ENCODE results near the gene TAF1.
"Not testable (repeated sequence)": the region's sequence is repeated elsewhere in the genome, so short reads cannot be mapped to it uniquely, and the experiment has no call there.

Gene TAF1, protein sequence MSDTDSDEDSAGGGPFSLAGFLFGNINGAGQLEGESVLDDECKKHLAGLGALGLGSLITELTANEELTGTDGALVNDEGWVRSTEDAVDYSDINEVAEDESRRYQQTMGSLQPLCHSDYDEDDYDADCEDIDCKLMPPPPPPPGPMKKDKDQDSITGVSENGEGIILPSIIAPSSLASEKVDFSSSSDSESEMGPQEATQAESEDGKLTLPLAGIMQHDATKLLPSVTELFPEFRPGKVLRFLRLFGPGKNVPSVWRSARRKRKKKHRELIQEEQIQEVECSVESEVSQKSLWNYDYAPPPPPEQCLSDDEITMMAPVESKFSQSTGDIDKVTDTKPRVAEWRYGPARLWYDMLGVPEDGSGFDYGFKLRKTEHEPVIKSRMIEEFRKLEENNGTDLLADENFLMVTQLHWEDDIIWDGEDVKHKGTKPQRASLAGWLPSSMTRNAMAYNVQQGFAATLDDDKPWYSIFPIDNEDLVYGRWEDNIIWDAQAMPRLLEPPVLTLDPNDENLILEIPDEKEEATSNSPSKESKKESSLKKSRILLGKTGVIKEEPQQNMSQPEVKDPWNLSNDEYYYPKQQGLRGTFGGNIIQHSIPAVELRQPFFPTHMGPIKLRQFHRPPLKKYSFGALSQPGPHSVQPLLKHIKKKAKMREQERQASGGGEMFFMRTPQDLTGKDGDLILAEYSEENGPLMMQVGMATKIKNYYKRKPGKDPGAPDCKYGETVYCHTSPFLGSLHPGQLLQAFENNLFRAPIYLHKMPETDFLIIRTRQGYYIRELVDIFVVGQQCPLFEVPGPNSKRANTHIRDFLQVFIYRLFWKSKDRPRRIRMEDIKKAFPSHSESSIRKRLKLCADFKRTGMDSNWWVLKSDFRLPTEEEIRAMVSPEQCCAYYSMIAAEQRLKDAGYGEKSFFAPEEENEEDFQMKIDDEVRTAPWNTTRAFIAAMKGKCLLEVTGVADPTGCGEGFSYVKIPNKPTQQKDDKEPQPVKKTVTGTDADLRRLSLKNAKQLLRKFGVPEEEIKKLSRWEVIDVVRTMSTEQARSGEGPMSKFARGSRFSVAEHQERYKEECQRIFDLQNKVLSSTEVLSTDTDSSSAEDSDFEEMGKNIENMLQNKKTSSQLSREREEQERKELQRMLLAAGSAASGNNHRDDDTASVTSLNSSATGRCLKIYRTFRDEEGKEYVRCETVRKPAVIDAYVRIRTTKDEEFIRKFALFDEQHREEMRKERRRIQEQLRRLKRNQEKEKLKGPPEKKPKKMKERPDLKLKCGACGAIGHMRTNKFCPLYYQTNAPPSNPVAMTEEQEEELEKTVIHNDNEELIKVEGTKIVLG (N-terminal part only)

GRCh38 chrX:71365875-71366673 lies at the start of gene TAF1:
Gene TAF1, plus strand, starts transcription at chrX:71366357. Its CDS starts 18 bp downstream, at chrX:71366375.
- peak; percentile 80 for DNase-seq (ENCODE audit: low read depth)

- DNase-seq (ENCODE audit: low read depth): not testable (repeated sequence)
Measured at GRCh38 chrX:71316959-71317358, 49.2 kb upstream of the TAF1 start.

DNA sequence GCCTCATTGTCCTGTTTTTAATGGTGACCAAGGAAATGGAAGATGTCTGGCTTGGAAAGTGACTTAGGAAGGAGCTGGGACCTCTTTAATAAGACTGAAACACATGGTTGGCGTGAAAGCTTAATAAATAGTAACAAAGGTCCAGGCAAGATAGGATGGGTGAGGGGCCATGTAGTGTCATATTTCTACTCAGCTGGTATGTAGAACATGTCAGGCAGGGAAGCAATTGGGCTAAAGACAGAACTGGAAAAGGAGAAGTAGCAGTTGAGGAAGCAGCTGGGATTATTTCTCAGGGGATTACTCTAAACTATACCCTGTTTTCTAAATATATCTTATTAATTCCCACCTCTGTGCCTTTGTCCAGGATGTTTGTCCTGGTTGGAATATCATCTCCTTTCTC lies 46.0 kb upstream of the TAF1 start:
- DNase-seq (ENCODE audit: low read depth): no peak

DNA sequence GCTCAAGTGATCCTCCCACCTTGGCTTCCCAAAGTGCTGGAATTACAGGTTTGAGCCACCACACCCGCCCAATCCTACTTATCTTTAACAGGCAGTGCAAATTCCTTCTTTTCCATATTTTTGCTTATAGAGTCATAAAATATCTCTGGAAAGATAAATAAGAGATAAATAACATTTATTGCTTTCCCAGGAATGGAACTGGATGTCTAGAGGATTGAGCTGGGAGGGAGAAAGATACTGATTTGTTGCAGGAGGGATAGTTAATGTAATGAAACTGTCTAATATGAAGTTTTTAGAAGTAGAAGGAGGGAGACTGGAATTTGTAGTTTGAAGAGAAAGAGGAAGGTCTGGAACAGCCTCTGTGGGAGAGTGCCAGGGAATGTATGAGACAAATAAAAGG lies 44.4 kb upstream of the TAF1 start:
- DNase-seq (ENCODE audit: low read depth): no peak

DNA sequence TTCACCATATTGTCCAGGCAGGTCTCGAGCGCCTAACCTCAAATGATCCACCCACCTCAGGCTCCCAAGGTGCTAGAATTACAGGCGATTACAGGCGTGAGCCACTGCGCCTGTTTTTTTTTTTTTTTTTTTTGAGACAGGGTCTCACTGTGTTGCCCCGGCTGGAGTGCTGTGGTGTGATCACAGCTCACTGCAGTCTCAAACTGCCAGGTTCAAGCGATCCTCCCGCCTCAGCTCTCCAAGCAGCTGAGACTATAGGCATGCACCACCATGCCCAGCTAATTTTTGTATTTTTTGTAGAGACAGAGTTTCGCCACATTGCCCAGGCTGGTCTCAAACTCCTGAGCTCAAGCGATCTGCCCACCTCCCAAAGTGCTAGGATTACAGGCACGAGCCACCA lies 41.7 kb upstream of the TAF1 start:
- not testable (repeated sequence) for DNase-seq (ENCODE audit: low read depth)

- no peak for DNase-seq (ENCODE audit: low read depth)
Measured at GRCh38 chrX:71326394-71326793, 39.8 kb upstream of the TAF1 start.

DNA sequence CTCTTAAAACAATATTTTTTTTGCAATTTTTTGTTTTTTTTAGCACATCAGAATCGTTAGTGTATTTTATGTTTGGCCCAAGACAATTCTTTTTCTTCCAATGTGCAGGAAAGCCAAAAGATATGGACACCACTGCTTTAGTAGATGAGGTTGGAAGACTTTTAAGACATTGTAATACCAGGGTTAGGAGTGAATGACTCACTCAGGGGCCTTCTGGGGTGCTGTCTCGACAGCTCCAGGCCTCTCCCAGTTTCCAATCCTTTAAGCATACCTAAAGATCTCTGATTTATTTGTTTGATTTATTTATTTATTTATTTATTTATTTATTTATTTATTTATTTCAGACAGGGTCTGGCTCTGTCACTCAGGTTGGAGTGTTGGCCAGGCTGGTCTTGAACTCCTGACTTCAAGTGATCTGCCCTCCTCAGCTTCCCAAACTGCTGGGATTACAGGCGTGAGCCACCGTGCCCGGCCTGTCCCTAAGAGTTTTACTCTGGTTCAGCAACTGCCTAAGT lies 16.9 kb upstream of the TAF1 start:
- DNase-seq (ENCODE audit: low read depth): not testable (repeated sequence)

GRCh38 chrX:71349867-71350266 lies 16.3 kb upstream of the TAF1 start:
- DNase-seq (ENCODE audit: low read depth): not testable (repeated sequence)

DNA sequence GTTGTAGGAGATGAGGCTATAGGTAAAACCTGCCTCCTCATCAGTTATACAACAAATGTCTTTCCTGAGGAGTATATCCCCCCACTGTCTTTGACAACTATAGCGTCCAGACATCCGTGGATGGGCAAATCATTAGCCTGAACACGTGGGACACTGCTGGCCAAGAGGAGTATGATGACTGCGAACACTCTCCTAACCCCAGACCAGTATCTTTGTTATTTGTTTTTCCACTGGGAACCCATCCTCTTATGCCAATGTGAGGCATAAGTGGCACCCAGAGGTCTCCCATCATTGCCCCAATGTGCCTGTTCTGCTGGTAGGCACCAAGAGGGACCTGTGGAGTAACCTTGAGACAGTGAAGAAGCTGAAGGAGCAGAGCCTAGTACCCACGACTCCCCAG lies 13.7 kb upstream of the TAF1 start:
- DNase-seq (ENCODE audit: low read depth): not testable (repeated sequence)

- DNase-seq (ENCODE audit: low read depth): no peak
Measured at GRCh38 chrX:71364221-71364620, 1.9 kb upstream of the TAF1 start.

- DNase-seq (ENCODE audit: low read depth): no peak
Measured at GRCh38 chrX:71365356-71365874, 742 bp upstream of the TAF1 start.

GRCh38 chrX:71366674-71367256 lies 608 bp downstream of the TAF1 start:
- DNase-seq (ENCODE audit: low read depth): peak; percentile 25

GRCh38 chrX:71367396-71367795 lies 1.2 kb downstream of the TAF1 start:
- DNase-seq (ENCODE audit: low read depth): no peak

GRCh38 chrX:71372388-71372787 lies 6.2 kb downstream of the TAF1 start:
- DNase-seq (ENCODE audit: low read depth): no peak

DNA sequence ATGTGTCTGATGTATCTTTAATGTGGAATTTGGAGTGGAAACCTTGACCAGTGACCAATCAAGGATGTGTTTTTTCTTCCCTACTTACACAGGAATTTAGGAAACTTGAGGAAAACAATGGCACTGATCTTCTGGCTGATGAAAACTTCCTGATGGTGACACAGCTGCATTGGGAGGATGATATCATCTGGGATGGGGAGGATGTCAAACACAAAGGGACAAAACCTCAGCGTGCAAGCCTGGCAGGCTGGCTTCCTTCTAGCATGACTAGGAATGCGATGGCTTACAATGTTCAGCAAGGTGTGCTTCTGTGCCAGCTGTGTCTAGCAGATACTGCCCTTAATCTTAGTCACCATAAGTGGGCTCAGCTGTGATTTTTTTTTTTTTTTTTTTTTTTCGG lies 12.6 kb downstream of the TAF1 start:
- DNase-seq (ENCODE audit: low read depth): no peak

- not testable (repeated sequence) for DNase-seq (ENCODE audit: low read depth)
Measured at GRCh38 chrX:71391725-71392124, 25.6 kb downstream of the TAF1 start.

- no peak for DNase-seq (ENCODE audit: low read depth)
Measured at GRCh38 chrX:71393919-71394318, 27.8 kb downstream of the TAF1 start.

DNA sequence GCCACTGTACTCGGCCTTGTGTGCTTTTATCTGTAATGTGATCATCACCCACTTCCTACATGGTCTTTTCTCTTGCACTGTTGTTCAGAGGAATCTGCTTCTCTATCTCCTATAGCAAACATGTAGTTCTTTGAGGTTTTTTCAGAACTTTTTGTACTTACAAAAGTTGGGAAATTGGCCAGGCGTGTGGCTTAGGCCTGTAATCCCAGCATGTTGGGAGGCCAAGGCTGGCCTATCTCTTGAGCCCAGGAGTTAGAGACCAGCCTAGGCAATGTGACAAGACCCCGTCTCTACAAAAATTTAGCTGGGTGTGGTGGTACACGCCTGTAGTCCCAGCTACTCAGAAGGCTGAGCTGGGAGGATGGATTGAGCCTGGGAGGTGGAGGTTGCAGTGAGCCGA lies 30.4 kb downstream of the TAF1 start:
- DNase-seq (ENCODE audit: low read depth): no peak

GRCh38 chrX:71400710-71401109 lies 34.6 kb downstream of the TAF1 start:
- no peak for DNase-seq (ENCODE audit: low read depth)

GRCh38 chrX:71416260-71416659 lies 50.1 kb downstream of the TAF1 start:
- not testable (repeated sequence) for DNase-seq (ENCODE audit: low read depth)
